Stomach (tissue), 9 donors: Measurements from ENCODE around the gene SCAMP2. TPM values are rescaled to one million over a fixed set of nuclear protein-coding genes. Genes with fewer than 3 reads are reported as not detected.

Source experiments
- DNase-seq, 2 donors: peaks; one replicate each; pipeline versions ENCODE4 v3.0.0 to v3.0.0-alpha.2; 2013 to 2019
- H3K27ac ChIP-seq, 5 donors: fragments of 200-600 bp in 4 of 5; sonication (generic) in 4 of 5; one replicate each; pipeline ENCODE4 v1.5.1; 2013 to 2019; ENCODE audit warnings: mild to moderate bottlenecking in 1 of 5, moderate library complexity in 1 of 5
- H3K27me3 ChIP-seq, 3 donors: fragments of 200-600 bp; sonication (generic); one replicate each; pipeline ENCODE4 v1.5.1; 2017 to 2019; ENCODE audit warnings: mixed run types in 1 of 3
- H3K36me3 ChIP-seq, 4 donors: fragments of 200-600 bp; sonication (generic); 1 replicate in 3 of 4; 2 replicates in 1 of 4; pipeline ENCODE4 v1.5.1; 2016 to 2019
- H3K4me1 ChIP-seq, 4 donors: fragments of 200-600 bp; sonication (generic); one replicate each; pipeline ENCODE4 v1.5.1; 2016 to 2019
- H3K4me3 ChIP-seq, 4 donors: fragments of 200-600 bp; sonication (generic) in 3 of 4; one replicate each; pipeline ENCODE4 v1.5.1; 2016 to 2019; ENCODE audit warnings: mild to moderate bottlenecking in 1 of 4
- H3K9me3 ChIP-seq, 4 donors: fragments of 200-600 bp; sonication (generic); one replicate each; pipeline ENCODE4 v1.5.1; 2016 to 2019
- EP300 ChIP-seq: sonication (generic); formaldehyde crosslinking; IDR thresholded peaks from one replicate; pipeline ENCODE4 v1.6.1; 2017; ENCODE audit warnings: antibody characterized with exemption
- POLR2A ChIP-seq, 4 donors: fragments of 450-650 bp; IDR thresholded peaks; one replicate each; pipeline ENCODE4 v1.6.1; 2016; ENCODE audit warnings: antibody characterized with exemption in 4 of 4, control low read depth in 2 of 4, mild to moderate bottlenecking in 1 of 4, moderate library complexity in 1 of 4
- POLR2AphosphoS5 ChIP-seq, 3 donors: sonication (generic); formaldehyde crosslinking; IDR thresholded peaks; one replicate each; pipeline ENCODE4 v1.6.1; 2016; ENCODE audit warnings: antibody characterized with exemption in 3 of 3
- WGBS, 5 donors: extraction: QIAGEN DNeasy Blood & Tissue Kit in 3 of 5; methylation state at CpG; one replicate each; pipeline versions ENCODE4 v1.1.5 to v1.1.7; 2013 to 2018; 5-methylcytosine and 5-hydroxymethylcytosine counted together
- intact Hi-C: fragments of 100-400 bp; cut with DNase I; formaldehyde crosslinking; loops from one replicate; pipeline ENCODE4 v1.15.1; 2023; ENCODE audit warnings: low total_unique reads
- polyA plus RNA-seq, 3 donors: library from polyadenylated mRNA; stranded (reverse); fragments of 200-250 nt; gene quantifications; one replicate each; pipeline ENCODE4 v1.2.3, GENCODE V29; 2013
- total RNA-seq, 5 donors: library from RNA; depleted of rRNA; stranded (reverse); fragments of >200 nt; gene quantifications; one replicate each; pipeline versions ENCODE4 v1.1.0 to v1.2.3, GENCODE V29; 2014 to 2016
- TF ChIP-seq, protein P1 (sequence below), 7 experiments: fragments of 450-650 bp in 4 of 7; fragments of 200-600 bp in 3 of 7; sonication (generic) in 3 of 7; IDR thresholded peaks; one replicate each; pipeline ENCODE4 v1.5.1; 2016 to 2019; ENCODE audit warnings: antibody characterized with exemption in 7 of 7, control low read depth in 2 of 7, mild to moderate bottlenecking in 1 of 7
- donor health status: healthy with polysubstance abuse.
- donor health status: Bipolar disorder and iron deficiency.
- donor health status: healthy.

The SCAMP2 gene
- total and polyA plus RNA-seq, 8 donors = 16.8 to 134 (median 38.9) TPM

DNA sequence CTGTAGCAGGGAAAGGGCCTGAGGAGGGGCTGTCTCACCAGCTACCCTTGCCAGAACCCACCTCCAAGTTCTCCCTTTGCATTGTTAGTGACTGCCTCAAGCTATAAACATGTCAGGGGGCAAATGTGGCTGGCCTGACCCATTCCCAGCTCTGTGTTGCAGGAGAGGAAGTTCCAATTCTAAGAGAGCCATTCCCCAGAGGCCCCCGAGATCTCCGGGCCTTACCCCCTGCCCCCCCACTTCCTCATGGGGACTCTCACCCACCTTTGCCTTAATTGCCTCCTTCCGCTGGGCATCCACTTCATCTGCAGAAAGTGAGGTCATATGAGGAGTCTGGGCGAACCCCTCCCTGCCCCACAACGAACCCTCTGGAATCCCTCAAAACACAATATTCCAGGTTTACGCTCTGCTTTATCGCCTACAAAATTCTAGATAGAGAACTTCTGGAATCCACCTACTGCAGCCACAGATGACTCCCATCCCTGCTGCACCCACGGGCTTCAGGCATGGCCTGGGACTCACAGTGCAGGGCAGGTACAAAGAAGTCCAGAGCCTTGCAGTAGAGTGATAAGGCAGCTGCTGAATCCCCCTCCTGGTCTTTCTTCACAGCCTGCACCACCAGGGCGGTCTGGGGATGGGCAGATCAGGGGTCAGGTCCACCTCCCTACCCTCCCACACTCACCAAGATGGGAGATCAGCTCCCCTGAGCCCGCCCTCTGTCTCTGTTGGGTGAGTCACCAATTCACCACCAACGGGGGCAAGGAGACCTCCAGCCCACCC is 34.2 kb downstream of the SCAMP2 start:
- Histone ChIP-seq H3K4me3 (no peak overlapping the region), H3K27ac (no peak overlapping the region), H3K36me3 (peaks cover 0 to 65% (median 57%) of the 10 kb centered on the region in 4 donors), H3K27me3 (no peaks in the 10 kb centered on the region), H3K4me1 (peaks cover 21 to 36% (median 28%) of the 10 kb centered on the region in 4 donors), H3K9me3 (no peaks in the 10 kb centered on the region)
- TF ChIP-seq, protein P1, sequence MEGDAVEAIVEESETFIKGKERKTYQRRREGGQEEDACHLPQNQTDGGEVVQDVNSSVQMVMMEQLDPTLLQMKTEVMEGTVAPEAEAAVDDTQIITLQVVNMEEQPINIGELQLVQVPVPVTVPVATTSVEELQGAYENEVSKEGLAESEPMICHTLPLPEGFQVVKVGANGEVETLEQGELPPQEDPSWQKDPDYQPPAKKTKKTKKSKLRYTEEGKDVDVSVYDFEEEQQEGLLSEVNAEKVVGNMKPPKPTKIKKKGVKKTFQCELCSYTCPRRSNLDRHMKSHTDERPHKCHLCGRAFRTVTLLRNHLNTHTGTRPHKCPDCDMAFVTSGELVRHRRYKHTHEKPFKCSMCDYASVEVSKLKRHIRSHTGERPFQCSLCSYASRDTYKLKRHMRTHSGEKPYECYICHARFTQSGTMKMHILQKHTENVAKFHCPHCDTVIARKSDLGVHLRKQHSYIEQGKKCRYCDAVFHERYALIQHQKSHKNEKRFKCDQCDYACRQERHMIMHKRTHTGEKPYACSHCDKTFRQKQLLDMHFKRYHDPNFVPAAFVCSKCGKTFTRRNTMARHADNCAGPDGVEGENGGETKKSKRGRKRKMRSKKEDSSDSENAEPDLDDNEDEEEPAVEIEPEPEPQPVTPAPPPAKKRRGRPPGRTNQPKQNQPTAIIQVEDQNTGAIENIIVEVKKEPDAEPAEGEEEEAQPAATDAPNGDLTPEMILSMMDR (IDR thresholded peaks at IDR 0.05) = no peak
- TF ChIP-seq POLR2A (IDR thresholded peaks at IDR 0.05) (no peak), POLR2AphosphoS5 (IDR thresholded peaks at IDR 0.05) (no peak), EP300 (no peak)
- intact Hi-C loops = loop anchor here (5.0 kb wide), 1 partner anchor 67 kb away; no protein-coding TSS in a partner anchor
- no peak for DNase-seq
- WGBS, 5 donors = 89 to 95% (median 93%) methylated on average over 9 to 11 of the region's 11 CpGs

DNA sequence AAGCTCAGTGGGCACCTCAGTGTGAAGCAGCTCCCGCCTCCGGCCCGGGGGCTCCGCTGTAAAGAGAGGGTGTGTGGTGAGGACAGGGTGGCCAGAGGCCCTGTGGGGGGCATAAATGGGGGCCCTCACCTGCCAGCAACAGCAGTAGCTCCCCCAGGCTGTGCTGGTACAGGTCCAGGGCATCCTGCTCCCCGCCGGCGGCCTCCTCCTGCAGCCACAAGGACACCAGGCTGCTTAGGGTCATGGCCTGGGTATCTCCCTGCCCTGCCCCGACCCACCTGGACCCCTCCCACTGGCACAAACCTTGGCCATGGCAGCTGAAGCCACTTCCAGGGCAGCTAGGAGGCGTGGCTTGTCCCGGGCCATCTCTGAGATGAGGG is 35.0 kb downstream of the SCAMP2 start:
- no peak overlapping the region for H3K4me3 ChIP-seq
- TF ChIP-seq EP300 (no peak), POLR2AphosphoS5 (IDR thresholded peaks at IDR 0.05) (no peak), POLR2A (IDR thresholded peaks at IDR 0.05) (no peak)
- TF ChIP-seq, protein P1 (IDR thresholded peaks at IDR 0.05) = no peak
- H3K9me3 ChIP-seq = no peaks in the 10 kb centered on the region
- 85 to 92% (median 91%) methylated on average over 7 to 10 of the region's 10 CpGs for WGBS, 5 donors
- peaks cover 13 to 28% (median 20%) of the 10 kb centered on the region in 4 donors for H3K4me1 ChIP-seq
- intact Hi-C loops = loop anchor here (5.0 kb wide), 1 partner anchor 66 kb away; no protein-coding TSS in a partner anchor
- H3K36me3 ChIP-seq = peaks cover 0 to 65% (median 57%) of the 10 kb centered on the region in 4 donors
- DNase-seq = no peak
- no peak overlapping the region for H3K27ac ChIP-seq
- no peaks in the 10 kb centered on the region for H3K27me3 ChIP-seq

DNA sequence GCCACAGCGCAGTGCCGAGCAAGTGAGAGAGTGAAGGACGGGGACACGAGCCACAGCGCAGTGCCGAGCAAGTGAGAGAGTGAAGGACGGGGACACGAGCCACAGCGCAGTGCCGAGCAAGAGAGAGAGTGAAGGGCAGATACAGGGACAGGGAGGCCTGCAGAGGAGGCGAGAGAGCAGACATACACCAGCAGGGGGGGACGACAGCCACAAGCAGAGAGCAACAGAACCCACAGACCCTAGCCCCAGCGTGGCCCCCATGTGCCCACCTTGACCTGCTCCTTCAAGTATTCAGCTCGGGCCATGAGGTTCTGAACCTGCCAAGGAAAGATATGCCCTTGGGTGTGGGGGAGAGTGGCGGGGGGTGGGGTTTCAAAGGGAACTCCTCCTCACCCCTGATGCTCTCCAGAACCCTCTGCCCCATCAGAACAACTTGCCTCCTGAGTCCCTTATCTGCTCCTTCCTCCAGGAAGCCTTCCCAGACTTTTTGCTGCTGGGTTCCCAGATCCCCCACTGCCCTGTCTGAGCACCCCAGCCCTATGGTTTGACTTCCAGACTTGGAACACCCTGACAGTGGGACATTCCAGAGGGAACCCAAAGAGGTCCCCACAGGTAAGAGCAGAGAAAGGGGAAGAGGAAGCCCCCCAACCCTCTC is 35.6 kb downstream of the SCAMP2 start:
- TF ChIP-seq POLR2A (IDR thresholded peaks at IDR 0.05) (no peak), EP300 (no peak), POLR2AphosphoS5 (IDR thresholded peaks at IDR 0.05) (no peak)
- TF ChIP-seq, protein P1 (IDR thresholded peaks at IDR 0.05) = no peak
- Histone ChIP-seq H3K27me3 (no peaks in the 10 kb centered on the region), H3K4me1 (peaks cover 12 to 27% (median 19%) of the 10 kb centered on the region in 4 donors), H3K36me3 (peaks cover 0 to 65% (median 57%) of the 10 kb centered on the region in 4 donors), H3K4me3 (no peak overlapping the region), H3K9me3 (no peaks in the 10 kb centered on the region), H3K27ac (no peak overlapping the region)
- intact Hi-C loops = loop anchor here (5.0 kb wide), 1 partner anchor 65 kb away; no protein-coding TSS in a partner anchor
- 74 to 90% (median 81%) methylated on average over 14 to 15 of the region's 15 CpGs for WGBS, 5 donors
- no peak for DNase-seq

DNA sequence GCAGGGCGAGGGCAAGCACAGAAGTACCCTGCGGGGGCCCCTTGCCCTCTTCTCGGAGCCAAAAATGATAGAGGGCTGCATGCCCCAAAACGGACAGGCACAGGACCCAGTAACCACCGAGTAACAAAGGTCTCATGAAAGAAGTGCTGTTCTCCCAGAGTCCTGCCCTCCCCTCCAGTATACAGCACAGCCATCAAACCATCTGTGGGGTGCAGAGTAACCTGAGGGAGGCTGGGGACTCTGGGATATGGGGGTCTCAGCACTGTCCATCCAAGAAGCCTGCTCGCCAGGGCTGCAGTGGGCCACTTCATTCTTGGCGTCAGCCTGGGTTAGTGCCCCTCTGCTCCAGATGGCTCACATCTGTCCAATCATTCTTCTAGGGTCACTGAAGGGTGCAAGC is 36.3 kb downstream of the SCAMP2 start:
- DNase-seq = no peak
- Histone ChIP-seq H3K4me3 (no peak overlapping the region), H3K27ac (no peak overlapping the region), H3K4me1 (peaks cover 5 to 23% (median 12%) of the 10 kb centered on the region in 4 donors), H3K9me3 (no peaks in the 10 kb centered on the region), H3K36me3 (peaks cover 0 to 65% (median 57%) of the 10 kb centered on the region in 4 donors), H3K27me3 (no peaks in the 10 kb centered on the region)
- TF ChIP-seq POLR2A (IDR thresholded peaks at IDR 0.05) (no peak), EP300 (no peak), POLR2AphosphoS5 (IDR thresholded peaks at IDR 0.05) (no peak)
- intact Hi-C loops = loop anchor here (5.0 kb wide), 1 partner anchor 65 kb away; no protein-coding TSS in a partner anchor
- 78 to 90% (median 87%) methylated on average over 6 to 7 of the region's 7 CpGs for WGBS, 5 donors
